HL-60 (cell line): ENCODE results near the gene RPAP3.

Experiments used
- CTCF ChIP-seq: IDR thresholded peaks from one replicate; pipeline ENCODE4 v1.5.1; 2011; ENCODE audit warnings: low read length, control low read depth, inconsistent platforms; ENCODE audit not compliant: insufficient read depth
- GABPA ChIP-seq: IDR thresholded peaks from 2 replicates; pipeline ENCODE4 v1.6.1; 2012; ENCODE audit warnings: low read depth
- POLR2AphosphoS5 ChIP-seq: IDR thresholded peaks from 2 replicates; pipeline ENCODE4 v1.6.1; 2012; ENCODE audit warnings: low read depth
- TF ChIP-seq, protein P1 (sequence below): IDR thresholded peaks from 2 replicates; pipeline ENCODE4 v1.6.1; 2012; ENCODE audit warnings: low read depth; ENCODE audit not compliant: insufficient replicate concordance

GRCh38 chr12:47746073-47746472 lies 40.2 kb upstream of the RPAP3 start:
- TF ChIP-seq CTCF, result no peak
- TF ChIP-seq GABPA, result no peak
- TF ChIP-seq POLR2AphosphoS5, result no peak
- TF ChIP-seq, protein P1, sequence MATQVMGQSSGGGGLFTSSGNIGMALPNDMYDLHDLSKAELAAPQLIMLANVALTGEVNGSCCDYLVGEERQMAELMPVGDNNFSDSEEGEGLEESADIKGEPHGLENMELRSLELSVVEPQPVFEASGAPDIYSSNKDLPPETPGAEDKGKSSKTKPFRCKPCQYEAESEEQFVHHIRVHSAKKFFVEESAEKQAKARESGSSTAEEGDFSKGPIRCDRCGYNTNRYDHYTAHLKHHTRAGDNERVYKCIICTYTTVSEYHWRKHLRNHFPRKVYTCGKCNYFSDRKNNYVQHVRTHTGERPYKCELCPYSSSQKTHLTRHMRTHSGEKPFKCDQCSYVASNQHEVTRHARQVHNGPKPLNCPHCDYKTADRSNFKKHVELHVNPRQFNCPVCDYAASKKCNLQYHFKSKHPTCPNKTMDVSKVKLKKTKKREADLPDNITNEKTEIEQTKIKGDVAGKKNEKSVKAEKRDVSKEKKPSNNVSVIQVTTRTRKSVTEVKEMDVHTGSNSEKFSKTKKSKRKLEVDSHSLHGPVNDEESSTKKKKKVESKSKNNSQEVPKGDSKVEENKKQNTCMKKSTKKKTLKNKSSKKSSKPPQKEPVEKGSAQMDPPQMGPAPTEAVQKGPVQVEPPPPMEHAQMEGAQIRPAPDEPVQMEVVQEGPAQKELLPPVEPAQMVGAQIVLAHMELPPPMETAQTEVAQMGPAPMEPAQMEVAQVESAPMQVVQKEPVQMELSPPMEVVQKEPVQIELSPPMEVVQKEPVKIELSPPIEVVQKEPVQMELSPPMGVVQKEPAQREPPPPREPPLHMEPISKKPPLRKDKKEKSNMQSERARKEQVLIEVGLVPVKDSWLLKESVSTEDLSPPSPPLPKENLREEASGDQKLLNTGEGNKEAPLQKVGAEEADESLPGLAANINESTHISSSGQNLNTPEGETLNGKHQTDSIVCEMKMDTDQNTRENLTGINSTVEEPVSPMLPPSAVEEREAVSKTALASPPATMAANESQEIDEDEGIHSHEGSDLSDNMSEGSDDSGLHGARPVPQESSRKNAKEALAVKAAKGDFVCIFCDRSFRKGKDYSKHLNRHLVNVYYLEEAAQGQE, result no peak
